Measurements from ENCODE around the gene MVD.

MVD gene

GRCh38 chr16:88627531-88628411, 35.1 kb downstream of the MVD start:
- no peak for FAIRE-seq

GRCh38 chr16:88626646-88627045, 36.2 kb downstream of the MVD start:
- no peak for FAIRE-seq

More at GRCh38 chr16:88627531-88628411, 35.1 kb downstream of the MVD start:
- no peak for DNase-seq (ENCODE audit: low spot score)

DNA sequence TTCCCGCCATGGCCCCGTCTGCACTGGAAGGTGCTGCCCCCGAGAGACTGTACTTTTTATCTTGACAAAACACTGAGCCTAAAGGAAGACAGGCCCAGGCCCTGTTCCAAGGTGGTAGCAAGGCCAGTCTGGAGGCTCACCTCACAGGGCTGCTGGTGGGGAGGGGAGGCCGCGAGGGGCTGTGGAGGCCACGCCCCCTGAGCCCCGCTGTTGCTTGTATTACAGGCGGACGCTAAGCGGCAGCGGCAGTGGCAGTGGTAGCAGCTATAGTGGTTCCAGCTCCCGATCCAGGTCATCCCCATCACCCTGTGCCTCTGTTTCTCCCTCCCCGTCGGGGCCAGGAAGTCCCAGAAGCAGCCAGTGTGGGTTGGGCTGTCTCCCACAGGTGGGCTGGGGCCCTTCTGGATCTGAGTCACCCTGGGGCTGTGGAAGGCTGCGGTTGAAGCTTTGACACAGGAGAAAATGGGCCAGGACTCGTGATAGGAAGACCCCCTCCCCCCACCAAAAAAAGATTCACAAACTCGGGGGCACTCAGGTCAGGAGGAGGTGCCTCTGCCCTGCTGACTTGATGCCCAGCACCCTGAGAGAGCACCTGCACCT, 37.8 kb downstream of the MVD start:
- FAIRE-seq, result no peak
- DNase-seq (ENCODE audit: low spot score), result no peak

More at GRCh38 chr16:88626646-88627045, 36.2 kb downstream of the MVD start:
- DNase-seq (ENCODE audit: low spot score), result no peak

- DNase-seq (ENCODE audit: low spot score), result no peak
- FAIRE-seq, result no peak
These were observed 38.4 kb downstream of the MVD start for GRCh38 chr16:88624481-88624880.

GRCh38 chr16:88623858-88624257, 39.0 kb downstream of the MVD start:
- DNase-seq (ENCODE audit: low spot score), result no peak
- no peak for FAIRE-seq

GRCh38 chr16:88622866-88623265, 40.0 kb downstream of the MVD start:
- DNase-seq (ENCODE audit: low spot score) (no peak), FAIRE-seq (no peak)

DNA sequence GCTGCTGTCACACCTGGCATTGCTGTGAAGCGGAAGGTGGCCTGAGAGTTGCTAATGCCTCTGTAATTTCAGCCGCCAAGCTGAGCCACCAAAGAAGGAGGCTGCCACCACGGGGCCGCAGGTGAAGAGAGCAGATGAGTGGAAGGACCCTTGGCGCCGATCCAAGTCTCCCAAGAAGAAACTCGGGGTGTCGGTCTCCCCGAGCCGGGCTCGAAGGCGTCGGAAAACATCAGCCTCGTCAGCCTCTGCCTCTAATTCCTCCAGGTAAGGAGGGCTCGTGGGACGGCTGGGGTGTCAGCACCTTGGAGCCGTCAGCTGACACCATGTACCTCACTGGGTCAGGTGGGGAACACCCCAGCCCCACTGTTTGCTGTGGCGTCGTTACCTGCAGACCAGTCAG, 40.8 kb downstream of the MVD start:
- FAIRE-seq (no peak), DNase-seq (ENCODE audit: low spot score) (no peak)

GRCh38 chr16:88619859-88620815, 42.8 kb downstream of the MVD start:
- no peak for FAIRE-seq
- DNase-seq (ENCODE audit: low spot score), result no peak

DNA sequence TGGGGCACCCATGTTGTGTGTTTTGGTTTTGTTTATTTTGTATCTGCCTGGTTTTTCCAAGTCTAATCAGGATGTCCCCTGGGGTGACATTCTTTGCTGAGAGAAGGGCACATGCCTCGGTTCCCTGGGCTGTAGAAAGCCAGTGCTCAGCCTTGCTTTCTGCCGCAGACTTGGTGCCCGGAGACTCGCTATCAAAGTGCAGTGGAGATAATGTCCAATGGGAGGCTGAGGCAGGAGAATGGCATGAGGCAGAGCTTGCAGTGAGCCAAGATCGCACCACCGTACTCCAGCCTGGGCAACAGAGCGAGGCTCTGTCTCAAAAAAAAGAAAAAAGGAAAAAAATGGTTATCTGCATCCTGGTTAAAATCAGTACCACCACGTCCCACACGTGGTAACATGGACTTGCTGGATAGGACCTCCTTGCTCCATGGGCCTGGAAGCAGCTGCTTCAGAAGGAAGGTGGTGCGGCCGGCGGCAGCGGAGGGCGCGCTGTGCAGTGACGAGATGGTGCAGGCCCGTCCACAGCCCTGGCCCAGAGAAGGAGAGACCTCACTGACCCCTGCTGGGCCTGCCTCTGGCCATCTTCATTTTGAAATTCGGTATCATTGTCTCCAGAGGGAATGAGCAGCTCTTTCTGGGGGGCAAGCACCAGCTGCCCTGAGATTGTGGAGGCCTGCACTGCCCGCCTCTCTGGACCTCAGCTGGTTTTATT, 43.8 kb downstream of the MVD start:
- no peak for FAIRE-seq
- DNase-seq (ENCODE audit: low spot score), result no peak

DNA sequence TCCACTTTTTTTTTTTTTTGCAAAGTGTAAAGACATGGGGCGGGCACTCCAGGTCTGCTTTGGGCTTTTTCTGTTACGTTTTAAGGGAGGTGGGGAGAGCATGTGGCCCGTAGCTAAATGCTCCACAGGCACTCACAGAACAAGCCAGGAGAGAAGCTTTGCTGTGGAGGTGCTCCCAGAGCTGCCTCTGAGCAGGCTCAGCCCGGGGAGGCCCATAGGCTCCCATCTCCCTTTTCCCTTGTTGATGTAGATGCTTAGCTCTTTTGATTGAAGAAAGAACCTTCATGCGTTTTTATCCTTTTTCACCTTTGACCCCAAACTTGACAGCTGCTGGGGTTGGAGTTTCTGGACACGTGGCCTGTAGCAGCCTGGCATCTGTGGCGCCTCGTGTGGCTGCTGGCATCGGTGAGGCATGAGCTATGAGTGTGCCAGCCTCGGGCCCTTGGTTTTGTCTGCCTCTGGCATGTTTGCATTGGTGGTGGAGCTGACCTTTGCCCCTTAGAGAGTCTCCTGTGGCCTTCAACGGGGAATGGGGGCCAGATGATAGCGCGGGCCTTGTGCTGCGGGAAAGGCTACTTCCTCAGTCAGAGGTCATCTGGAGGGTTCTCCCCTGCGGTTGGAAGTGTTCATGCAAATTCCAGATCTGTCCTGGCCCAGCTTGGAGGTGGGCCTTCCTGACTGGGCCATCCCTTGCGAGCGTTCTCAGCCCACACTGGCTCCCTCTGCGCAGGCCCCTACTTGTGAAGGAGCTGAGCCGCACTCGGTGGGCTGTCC, 44.5 kb downstream of the MVD start:
- no peak for FAIRE-seq
- DNase-seq (ENCODE audit: low spot score), result no peak

DNA sequence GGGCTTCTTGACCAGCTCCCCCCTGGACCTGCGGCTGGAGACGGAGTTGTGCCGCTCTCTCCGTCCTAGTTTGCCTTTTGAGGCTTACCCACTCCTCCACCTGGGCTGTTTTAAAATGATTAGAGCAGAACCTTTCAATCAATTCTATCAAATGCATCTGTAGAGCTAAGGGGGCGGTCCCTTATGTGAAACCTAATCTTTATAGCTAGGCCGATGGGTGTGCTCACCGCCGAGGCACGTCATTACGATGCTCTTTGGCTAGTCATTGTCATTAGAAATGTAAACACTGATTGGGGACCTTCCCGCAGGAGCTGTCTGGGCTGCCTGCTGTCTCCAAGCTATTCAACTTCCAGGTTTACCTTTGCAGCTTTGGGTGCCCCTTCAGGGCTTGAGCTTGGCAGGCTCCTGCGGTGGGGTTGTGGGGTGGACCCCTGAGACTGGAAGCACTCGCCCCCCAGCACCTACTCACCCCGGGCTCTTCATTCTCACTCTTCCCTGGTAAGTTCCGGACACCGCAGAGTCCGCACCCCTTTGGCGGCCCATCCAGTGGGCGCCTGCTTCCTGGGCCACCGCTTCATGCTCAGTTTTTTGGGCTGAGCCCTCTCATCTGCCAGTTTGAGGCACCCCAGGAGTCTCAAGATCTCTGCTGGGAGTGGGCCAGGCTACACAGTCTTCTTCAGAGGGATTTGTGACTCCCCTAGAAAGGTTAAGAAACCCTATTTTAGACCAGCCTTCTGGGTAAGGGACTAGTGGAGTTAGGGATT, 45.4 kb downstream of the MVD start:
- DNase-seq (ENCODE audit: low spot score), result no peak
- no peak for FAIRE-seq

DNA sequence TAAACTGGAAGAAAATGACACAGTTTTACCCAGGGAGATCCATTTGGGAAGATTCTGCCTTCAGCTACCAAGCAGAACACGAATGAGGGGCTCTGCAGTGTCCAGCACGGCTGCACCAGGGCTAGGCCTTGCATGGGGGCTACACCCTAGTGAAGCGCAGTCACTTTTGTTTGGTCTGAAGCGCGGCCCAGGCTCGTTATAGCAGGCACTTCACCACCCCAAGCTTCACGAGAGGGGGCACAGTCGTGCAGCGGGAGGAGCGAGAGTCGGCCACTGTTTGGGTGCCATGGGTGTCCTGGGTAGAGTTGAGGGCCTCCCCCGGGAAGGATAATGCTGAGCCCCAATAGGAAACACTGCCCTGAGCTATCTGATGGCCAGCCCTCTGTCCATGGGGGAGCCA, 46.2 kb downstream of the MVD start:
- no peak for FAIRE-seq

DNA sequence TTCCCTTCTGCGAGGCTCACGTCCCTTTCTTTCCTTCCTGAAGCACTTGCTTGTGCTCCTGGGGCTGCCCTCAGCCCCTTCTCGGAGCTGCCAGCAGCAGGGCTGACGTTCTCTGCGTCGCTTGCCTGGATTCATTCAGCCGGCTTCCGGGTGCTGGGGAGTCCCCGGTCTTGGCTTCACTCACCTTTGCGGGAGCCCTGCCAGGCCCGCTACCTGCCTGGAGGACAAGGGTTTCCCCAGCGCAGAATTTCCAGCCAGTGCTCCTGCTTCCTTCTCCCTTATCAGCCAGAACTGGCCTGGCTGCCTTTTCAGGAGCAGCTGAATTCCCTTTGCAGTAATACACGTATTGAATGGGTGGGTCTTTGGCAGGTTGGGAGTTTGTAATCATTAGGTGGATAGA, 46.6 kb downstream of the MVD start:
- FAIRE-seq, result no peak
- no peak for DNase-seq (ENCODE audit: low spot score)

More for the DNA sequence above, 46.2 kb downstream of the MVD start:
- no peak for DNase-seq (ENCODE audit: low spot score)

DNA sequence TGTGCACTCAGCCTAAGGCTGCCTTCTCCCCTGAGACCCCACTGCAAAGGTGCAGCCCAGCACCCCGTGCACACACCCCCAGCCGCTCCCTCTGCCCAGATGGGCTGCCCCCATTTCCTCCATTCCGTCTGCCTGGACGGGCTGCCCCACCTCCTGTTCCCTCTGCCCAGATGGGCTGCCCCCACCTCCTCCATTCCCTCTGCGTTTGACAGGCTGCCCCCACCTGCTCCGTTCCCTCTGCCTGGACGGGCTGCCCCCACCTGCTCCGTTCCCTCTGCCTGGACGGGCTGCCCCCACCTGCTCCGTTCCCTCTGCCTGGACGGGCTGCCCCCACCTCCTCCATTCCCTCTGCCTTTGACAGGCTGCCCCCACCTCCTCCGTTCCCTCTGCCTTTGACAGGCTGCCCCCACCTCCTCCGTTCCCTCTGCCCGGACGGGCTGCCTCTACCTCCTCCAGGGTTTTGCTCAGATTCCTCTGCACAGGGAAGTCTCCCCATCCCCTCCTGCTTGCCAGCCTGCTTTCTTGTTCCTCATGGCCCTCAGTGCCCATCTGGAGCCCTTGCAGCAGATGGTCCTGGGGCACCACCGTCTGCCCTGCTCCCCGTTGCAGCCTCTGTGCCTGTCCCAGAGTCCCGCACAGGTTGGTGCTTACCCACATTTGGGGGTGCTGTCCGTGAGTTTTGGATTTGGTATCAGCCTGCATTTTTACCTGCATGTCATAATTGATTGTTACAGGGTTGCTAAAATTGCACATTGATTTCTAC, 47.9 kb downstream of the MVD start:
- no peak for DNase-seq (ENCODE audit: low spot score)
- FAIRE-seq, result no peak

GRCh38 chr16:88613911-88614817, 48.7 kb downstream of the MVD start:
- FAIRE-seq, result no peak
- DNase-seq (ENCODE audit: low spot score), result no peak

DNA sequence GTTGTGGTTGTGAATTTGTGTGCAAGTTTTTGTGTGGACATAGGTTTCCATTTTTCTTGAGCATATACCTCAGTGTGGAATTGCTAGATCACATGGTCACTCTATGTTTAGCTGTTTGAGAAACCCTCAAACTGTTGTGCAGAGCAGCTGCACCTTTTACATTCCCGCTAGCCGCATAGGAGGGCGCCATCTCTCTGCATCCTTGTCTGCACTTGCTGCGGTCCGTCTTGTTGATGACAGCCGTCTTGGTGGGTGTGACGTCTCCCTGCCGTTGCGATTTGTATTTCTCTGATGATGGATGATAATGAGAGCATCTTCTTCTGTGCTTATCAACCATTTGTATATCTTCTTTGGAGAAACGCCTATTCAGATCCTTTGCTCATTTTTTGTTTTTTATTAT, 49.6 kb downstream of the MVD start:
- DNase-seq (ENCODE audit: low spot score), result no peak
- no peak for FAIRE-seq

DNA sequence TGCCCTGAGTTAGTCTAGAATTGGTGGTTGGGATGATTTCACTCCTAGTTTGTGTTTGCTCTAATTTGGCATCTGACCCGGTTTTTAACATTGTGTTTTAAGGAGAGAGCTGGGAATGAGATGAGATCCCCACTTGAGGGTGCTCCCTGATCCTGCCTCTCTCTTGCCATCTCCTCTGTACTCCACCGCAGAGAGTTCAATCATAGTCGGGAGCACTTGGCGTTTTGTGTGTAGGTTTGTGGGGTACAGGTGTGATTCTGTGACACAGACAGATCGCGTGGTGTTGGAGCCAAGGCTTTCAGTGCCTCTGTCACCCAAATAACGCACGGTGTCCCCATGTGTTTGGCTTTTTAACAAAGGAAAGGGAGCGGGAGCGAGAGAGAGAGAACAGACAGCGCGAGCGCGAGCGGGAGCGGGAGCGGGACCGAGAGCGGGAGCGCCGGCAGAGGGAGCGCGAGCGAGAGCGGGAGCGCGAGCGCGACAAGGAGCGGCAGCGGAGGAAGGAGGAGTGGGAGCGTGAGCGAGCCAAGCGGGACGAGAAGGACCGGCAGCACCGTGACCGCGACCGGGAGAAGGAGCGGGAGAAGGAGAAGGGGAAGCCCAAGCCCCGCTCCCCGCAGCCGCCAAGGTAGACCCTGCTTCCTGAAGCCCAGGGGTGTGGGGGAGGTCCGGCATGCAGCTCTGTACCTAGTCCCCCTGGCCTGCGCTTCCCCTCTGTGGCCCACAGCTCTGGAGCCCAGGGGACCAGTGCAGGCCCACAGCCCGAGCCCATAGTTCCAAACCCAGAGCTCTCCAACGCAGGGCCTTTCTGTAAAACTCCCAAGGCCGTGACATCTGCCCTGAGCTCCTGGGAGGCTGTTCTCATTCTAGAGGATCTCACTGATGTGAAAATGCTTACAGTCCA, 51.7 kb downstream of the MVD start:
- FAIRE-seq (no peak), DNase-seq (ENCODE audit: low spot score) (no peak)
